Endothelial cell of umbilical vein (primary cell): ENCODE results near the gene MED13. TPM values are rescaled to one million over a fixed set of nuclear protein-coding genes. Genes with fewer than 3 reads are reported as not detected.

Experiments used
- BruUV-seq: library from RNA; stranded (reverse); fragments of 400-500 nt; replicated peaks from 2 replicates; lab custom pipeline; 2021; lab: Mats Ljungman, UMichigan
- CTCF ChIA-PET: fragments of 300-600, 350-600 bp; sonication (Branson Sonifier 250); formaldehyde crosslinking; loops from one replicate; lab custom pipeline; 2021; ENCODE audit warnings: antibody characterized with exemption, inconsistent platforms; lab: Charles Lee
- POLR2A ChIA-PET: fragments of 300-600, 350-600 bp; sonication (Branson Sonifier 250); formaldehyde crosslinking; loops from one replicate; lab custom pipeline; 2021; ENCODE audit warnings: antibody characterized with exemption, inconsistent platforms; lab: Charles Lee
- DNase-seq: peaks from one replicate; pipeline ENCODE4 v3.0.0-alpha.2; 2011; ENCODE audit warnings: low read depth, low spot score
- FAIRE-seq: peaks from 2 replicates; lab custom pipeline; 2011; peaks lifted over from hg19 to GRCh38; lab: Jason Lieb, UNC
- H2AFZ ChIP-seq: 2 replicates; pipeline ENCODE4 v1.6.0; 2012; ENCODE audit warnings: low read depth, low read length, control low read depth, inconsistent platforms
- H3K27ac ChIP-seq: 2 replicates; pipeline ENCODE4 v1.5.1; 2011; ENCODE audit warnings: low read depth, mild to moderate bottlenecking, control low read depth, low read length, moderate library complexity; ENCODE audit not compliant: insufficient read depth
- H3K27me3 ChIP-seq, 2 experiments: 2 replicates each; pipeline versions ENCODE4 v1.6.0 to v1.6.1; 2011; ENCODE audit warnings: low read length in 2 of 2, mixed read lengths in 1 of 2; ENCODE audit not compliant: control insufficient read depth in 2 of 2, insufficient read depth in 2 of 2
- H3K36me3 ChIP-seq, 2 experiments: 2 replicates in 1 of 2; 3 replicates in 1 of 2; pipeline ENCODE4 v1.5.1; 2011; ENCODE audit warnings: low read length in 2 of 2, mild to moderate bottlenecking in 1 of 2, moderate library complexity in 1 of 2; ENCODE audit not compliant: control insufficient read depth in 2 of 2, insufficient read depth in 2 of 2; ENCODE audit errors: extremely low read depth in 1 of 2
- H3K4me1 ChIP-seq: 3 replicates; pipeline ENCODE4 v1.5.1; 2011; ENCODE audit warnings: mild to moderate bottlenecking, low read length; ENCODE audit not compliant: control insufficient read depth, insufficient read depth; ENCODE audit errors: extremely low read depth
- H3K4me2 ChIP-seq: 2 replicates; pipeline ENCODE4 v1.6.1; 2011; ENCODE audit warnings: low read length, control low read depth, mixed read lengths; ENCODE audit not compliant: insufficient read depth
- H3K4me3 ChIP-seq, 3 experiments: fragments of 200-600 bp in 1 of 3; sonication (generic), shearing (Covaris generic) in 1 of 3; replicated peaks in 1 of 3; 2 replicates each; pipeline ENCODE4 v1.5.1; 2011 to 2016; ENCODE audit warnings: control low read depth in 3 of 3, low read length in 3 of 3, mild to moderate bottlenecking in 2 of 3, inconsistent platforms in 1 of 3, low read depth in 1 of 3, moderate library complexity in 1 of 3; ENCODE audit not compliant: insufficient read depth in 1 of 3
- H3K79me2 ChIP-seq: 2 replicates; pipeline ENCODE4 v1.6.0; 2012; ENCODE audit warnings: low read length, inconsistent platforms; ENCODE audit not compliant: control insufficient read depth, insufficient read depth
- H3K9ac ChIP-seq: replicated peaks from 2 replicates; pipeline ENCODE3; 2011; ENCODE audit warnings: low read length, control low read depth; ENCODE audit not compliant: insufficient read depth; ENCODE audit errors: extremely low read depth
- H3K9me1 ChIP-seq: replicated peaks from 3 replicates; pipeline ENCODE4 v1.6.0; 2011; ENCODE audit warnings: mild to moderate bottlenecking, low read length; ENCODE audit not compliant: control insufficient read depth, insufficient read depth; ENCODE audit errors: extremely low read depth
- H3K9me3 ChIP-seq: replicated peaks from 2 replicates; pipeline ENCODE4 v1.5.1; 2012; ENCODE audit warnings: low read length, inconsistent platforms; ENCODE audit not compliant: control insufficient read depth, insufficient read depth
- H4K20me1 ChIP-seq: replicated peaks from 2 replicates; pipeline ENCODE3; 2011; ENCODE audit warnings: mild to moderate bottlenecking, low read length; ENCODE audit not compliant: control insufficient read depth, insufficient read depth; ENCODE audit errors: extremely low read depth
- EZH2 ChIP-seq: IDR thresholded peaks from 2 replicates; pipeline ENCODE4 v1.6.1; 2012; ENCODE audit warnings: borderline replicate concordance, low read depth, mild to moderate bottlenecking, moderate library complexity, low read length, inconsistent platforms; ENCODE audit not compliant: severe bottlenecking
- FOS ChIP-seq: IDR thresholded peaks from 2 replicates; pipeline ENCODE4 v1.6.1; 2011; ENCODE audit warnings: mild to moderate bottlenecking, low read length, moderate library complexity, borderline replicate concordance; ENCODE audit not compliant: insufficient read depth
- GATA2 ChIP-seq: IDR thresholded peaks from 2 replicates; pipeline ENCODE4 v1.7.0; 2011; ENCODE audit warnings: low read depth, mild to moderate bottlenecking, moderate library complexity, mixed read lengths, low read length; ENCODE audit not compliant: insufficient read length, insufficient read depth
- JUN ChIP-seq: IDR thresholded peaks from 2 replicates; pipeline ENCODE4 v1.6.1; 2011; ENCODE audit warnings: borderline replicate concordance, low read depth; ENCODE audit not compliant: insufficient read length, insufficient read depth
- MAX ChIP-seq: IDR thresholded peaks from 2 replicates; pipeline ENCODE4 v1.6.1; 2011; ENCODE audit not compliant: insufficient read depth, insufficient read length
- MYC ChIP-seq: IDR thresholded peaks from one replicate; pipeline ENCODE4 v1.6.1; 2011; ENCODE audit warnings: mild to moderate bottlenecking, low read depth, low read length
- POLR2A ChIP-seq: IDR thresholded peaks from 2 replicates; pipeline ENCODE4 v1.6.1; 2012; ENCODE audit warnings: low read depth, mild to moderate bottlenecking, control low read depth, low read length
- POLR2AphosphoS5 ChIP-seq: IDR thresholded peaks from 2 replicates; pipeline ENCODE4 v1.6.1; 2012; ENCODE audit warnings: low read depth, mild to moderate bottlenecking, control low read depth, low read length, moderate library complexity; ENCODE audit not compliant: insufficient read depth
- dilution Hi-C: fragments of 300-500 bp; cut with MboI; formaldehyde crosslinking; loops from one replicate; pipeline ENCODE4 v1.15.0; 2019; ENCODE audit warnings: low sequenced_read_pairs; ENCODE audit not compliant: extremely low pct_ligation_motif_present
- intact Hi-C: fragments of 100-400 bp; cut with micrococcal nuclease; formaldehyde crosslinking; loops from one replicate; pipeline ENCODE4 v1.10.0; 2022
- polyA plus RNA-seq, 4 experiments: library from polyadenylated mRNA; depleted of rRNA in 3 of 4; stranded (reverse) in 3 of 4; unstranded in 1 of 4; fragments of >200 nt; gene quantifications; 2 replicates each; pipeline versions ENCODE4 v1.2.1 to v1.2.3, GENCODE V29; 2011 to 2012; ENCODE audit warnings: missing spikeins in 1 of 4
- total RNA-seq: library from RNA; stranded (reverse); gene quantifications from 2 replicates; pipeline ENCODE4 v1.2.3, GENCODE V29; 2021
- TF ChIP-seq, protein P1 (sequence below), 2 donors: IDR thresholded peaks; 1 replicate in 1 of 2; 2 replicates in 1 of 2; pipeline ENCODE4 v1.5.1; 2011; ENCODE audit warnings: low read length in 2 of 2, mild to moderate bottlenecking in 2 of 2, moderate library complexity in 2 of 2, control low read depth in 1 of 2, inconsistent platforms in 1 of 2, low read depth in 1 of 2; ENCODE audit not compliant: insufficient read depth in 1 of 2; ENCODE audit errors: extremely low read depth in 1 of 2

MED13 gene
- total and polyA plus RNA-seq, 2 donors (not counting 3 experiments of a cell fraction or from before 2014, with no cell fraction given): 11.6 to 49.6 TPM

GRCh38 chr17:62092784-62093183, 27.7 kb upstream of the MED13 start:
- Histone ChIP-seq H3K79me2 (no peaks in the 10 kb centered on the region), H3K4me1 (peaks cover 9% of the 10 kb centered on the region), H3K27ac (no peak overlapping the region), H4K20me1 (no peaks in the 10 kb centered on the region), H3K9me3 (no peaks in the 10 kb centered on the region), H3K36me3 (no peaks in the 10 kb centered on the region), H3K9ac (no peak overlapping the region), H3K9me1 (no peaks in the 10 kb centered on the region), H3K4me2 (no peak overlapping the region), H3K4me3 (no peak overlapping the region), H3K27me3 (no peaks in the 10 kb centered on the region), H2AFZ (no peak overlapping the region)
- DNase-seq: no peak
- CTCF ChIA-PET: interaction anchor here (1.7 kb wide), 1 partner anchor 16 kb away, joined by 3 read pairs; no protein-coding TSS in a partner anchor
- no peak for FAIRE-seq
- dilution Hi-C loops (no loop called here), intact Hi-C loops (no loop called here)
- POLR2A ChIA-PET: no interaction called here
- no peak for TF ChIP-seq EZH2
- no TSS peak for BruUV-seq

- no peaks in the 10 kb centered on the region for H3K79me2 ChIP-seq
- dilution Hi-C loops: no loop called here
- no peak overlapping the region for H3K27ac ChIP-seq
- no peak for FAIRE-seq
- H4K20me1 ChIP-seq: no peaks in the 10 kb centered on the region
- H3K36me3 ChIP-seq: no peaks in the 10 kb centered on the region
- POLR2A ChIA-PET: no interaction called here
- no peak overlapping the region for H3K4me2 ChIP-seq
- CTCF ChIA-PET: interaction anchor here (1.0 kb wide), 1 partner anchor 9 kb away, joined by 3 read pairs; no protein-coding TSS in a partner anchor
- H3K27me3 ChIP-seq: no peaks in the 10 kb centered on the region
- no peak for DNase-seq
- TF ChIP-seq POLR2AphosphoS5: no peak
- TF ChIP-seq GATA2: no peak
- TF ChIP-seq, protein P1, sequence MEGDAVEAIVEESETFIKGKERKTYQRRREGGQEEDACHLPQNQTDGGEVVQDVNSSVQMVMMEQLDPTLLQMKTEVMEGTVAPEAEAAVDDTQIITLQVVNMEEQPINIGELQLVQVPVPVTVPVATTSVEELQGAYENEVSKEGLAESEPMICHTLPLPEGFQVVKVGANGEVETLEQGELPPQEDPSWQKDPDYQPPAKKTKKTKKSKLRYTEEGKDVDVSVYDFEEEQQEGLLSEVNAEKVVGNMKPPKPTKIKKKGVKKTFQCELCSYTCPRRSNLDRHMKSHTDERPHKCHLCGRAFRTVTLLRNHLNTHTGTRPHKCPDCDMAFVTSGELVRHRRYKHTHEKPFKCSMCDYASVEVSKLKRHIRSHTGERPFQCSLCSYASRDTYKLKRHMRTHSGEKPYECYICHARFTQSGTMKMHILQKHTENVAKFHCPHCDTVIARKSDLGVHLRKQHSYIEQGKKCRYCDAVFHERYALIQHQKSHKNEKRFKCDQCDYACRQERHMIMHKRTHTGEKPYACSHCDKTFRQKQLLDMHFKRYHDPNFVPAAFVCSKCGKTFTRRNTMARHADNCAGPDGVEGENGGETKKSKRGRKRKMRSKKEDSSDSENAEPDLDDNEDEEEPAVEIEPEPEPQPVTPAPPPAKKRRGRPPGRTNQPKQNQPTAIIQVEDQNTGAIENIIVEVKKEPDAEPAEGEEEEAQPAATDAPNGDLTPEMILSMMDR (IDR thresholded peaks at IDR 0.05; ENCODE audit: extremely low read depth in 1 of 2, insufficient read depth in 1 of 2, low read depth in 1 of 2, low read length in 2 of 2): no peak
- no peak for TF ChIP-seq POLR2A
- TF ChIP-seq JUN: no peak
- no peak for TF ChIP-seq EZH2
- no peak for TF ChIP-seq FOS
- no peak for TF ChIP-seq MAX
- TF ChIP-seq MYC: no peak
- no peak overlapping the region for H2AFZ ChIP-seq
- no peaks in the 10 kb centered on the region for H3K9me1 ChIP-seq
- H3K9ac ChIP-seq: no peak overlapping the region
- BruUV-seq: no TSS peak
- no peak overlapping the region for H3K4me3 ChIP-seq
- intact Hi-C loops: no loop called here
- H3K9me3 ChIP-seq: no peaks in the 10 kb centered on the region
- H3K4me1 ChIP-seq: peaks cover 9% of the 10 kb centered on the region
Measured at GRCh38 chr17:62091804-62092203, 26.7 kb upstream of the MED13 start.
